Right lobe of liver (tissue), 6 donors: ENCODE measurements around the gene CCDC92. TPM values are rescaled to one million over a fixed set of nuclear protein-coding genes. Genes with fewer than 3 reads are reported as not detected.
A peak's percentile ranks its signal among the peaks of the same experiment; 100 is the strongest.

ENCODE experiments used
- ATAC-seq, 4 donors: fragments of 200-7000 bp; cut with Tn5 transposase; one replicate each; pipeline ENCODE4 v1.9.1; 2020; ENCODE audit warnings: mild to moderate bottlenecking in 4 of 4, moderate library complexity in 4 of 4
- DNase-seq, 3 donors: peaks; one replicate each; pipeline ENCODE4 v3.0.0-alpha.2; 2020
- H3K27ac ChIP-seq, 3 donors: fragments of 200-600 bp; one replicate each; pipeline ENCODE4 v1.8.0; 2022
- H3K27me3 ChIP-seq, 2 donors: fragments of 200-600 bp; one replicate each; pipeline ENCODE4 v1.8.0; 2022
- H3K36me3 ChIP-seq, 4 donors: fragments of 200-600 bp; sonication (generic) in 1 of 4; one replicate each; pipeline versions ENCODE4 v1.5.1 to v1.8.0; 2017 to 2022; ENCODE audit warnings: control low read depth in 1 of 4
- H3K4me1 ChIP-seq, 4 donors: fragments of 200-600 bp; sonication (generic) in 1 of 4; one replicate each; pipeline versions ENCODE4 v1.5.1 to v1.8.0; 2017 to 2022; ENCODE audit warnings: control low read depth in 1 of 4
- H3K4me3 ChIP-seq, 3 donors: fragments of 200-600 bp; one replicate each; pipeline ENCODE4 v1.8.0; 2022
- H3K9me3 ChIP-seq, 4 donors: fragments of 200-600 bp; sonication (generic) in 1 of 4; one replicate each; pipeline versions ENCODE4 v1.5.1 to v1.8.0; 2017 to 2022; ENCODE audit warnings: control low read depth in 1 of 4
- CTCF ChIP-seq, 4 donors: fragments of 200-600 bp in 3 of 4; fragments of 450-650 bp in 1 of 4; IDR thresholded peaks; one replicate each; pipeline versions ENCODE4 v1.5.1 to v1.8.0; 2016 to 2022; ENCODE audit warnings: antibody characterized with exemption in 4 of 4, mild to moderate bottlenecking in 2 of 4
- POLR2A ChIP-seq: fragments of 450-650 bp; IDR thresholded peaks from one replicate; pipeline ENCODE4 v1.6.1; 2017; ENCODE audit warnings: antibody characterized with exemption, mild to moderate bottlenecking
- WGBS: methylation state at CpG from one replicate; pipeline ENCODE4 v1.1.6; 2018; ENCODE audit warnings: low coverage, low lambda C conversion rate; ENCODE audit not compliant: insufficient coverage; ENCODE audit errors: missing lambda C conversion rate; 5-methylcytosine and 5-hydroxymethylcytosine counted together
- intact Hi-C, 2 donors: fragments of 100-400 bp; cut with DNase I; formaldehyde crosslinking; loops; one replicate each; pipeline versions ENCODE4 v1.11.2 to v1.14.1; 2022
- total RNA-seq, 6 experiments: library from RNA; depleted of rRNA in 2 of 6; stranded (reverse); fragments of >200 nt in 2 of 6; fragmentation: NEBNext Ultra II Directional in 3 of 6; extraction: Animal tissue kit (Norgen Biotek cat#: 25700) in 3 of 6; gene quantifications; one replicate each; pipeline versions ENCODE4 v1.1.0 to v1.2.4, GENCODE V29; 2016 to 2023
- donor health status: DM: no; HTN: yes; CAD: no.
- donor health status: DM: no; HTN: no; CAD: no.
- donor health status: DM: no; HTN: no; CAD: no.
- donor health status: DM: no; HTN: yes; CAD: no.
- donor health status: DM: no; HTN: yes; CAD: no.

The CCDC92 gene
- total RNA-seq, 6 experiments from 2014 or later: 12.5 to 17.5 (median 16.1) TPM

- ATAC-seq (peak in 1 of 4 donors; percentile 20), DNase-seq (no peak)
- no peak overlapping the region for H3K27ac ChIP-seq
- H3K4me1 ChIP-seq: no peaks in the 10 kb centered on the region
- no peaks in the 10 kb centered on the region for H3K36me3 ChIP-seq
- H3K4me3 ChIP-seq: no peak overlapping the region
- intact Hi-C loops: no loop called here
- TF ChIP-seq CTCF (IDR thresholded peaks at IDR 0.05) (no peak), POLR2A (no peak)
- 63% methylated on average over 8 of the region's 15 CpGs for WGBS
- H3K27me3 ChIP-seq: no peaks in the 10 kb centered on the region
- H3K9me3 ChIP-seq: no peaks in the 10 kb centered on the region
Observed at GRCh38 chr12:123891516-123892179, 81.0 kb downstream of the CCDC92 start.

- Histone ChIP-seq H3K27ac (no peak overlapping the region), H3K4me1 (no peaks in the 10 kb centered on the region), H3K36me3 (no peaks in the 10 kb centered on the region), H3K4me3 (no peak overlapping the region), H3K27me3 (no peaks in the 10 kb centered on the region), H3K9me3 (no peaks in the 10 kb centered on the region)
- ATAC-seq: no peak
- no peak for DNase-seq
- WGBS: 67% methylated on average over 2 of the region's 7 CpGs
- intact Hi-C loops: no loop called here
- TF ChIP-seq POLR2A: no peak
- no peak for TF ChIP-seq CTCF (IDR thresholded peaks at IDR 0.05)
Observed at GRCh38 chr12:123891011-123891410, 81.6 kb downstream of the CCDC92 start.

GRCh38 chr12:123890536-123890902 lies 82.1 kb downstream of the CCDC92 start:
- Histone ChIP-seq H3K27ac (no peak overlapping the region), H3K36me3 (no peaks in the 10 kb centered on the region), H3K4me1 (no peaks in the 10 kb centered on the region), H3K27me3 (no peaks in the 10 kb centered on the region), H3K9me3 (no peaks in the 10 kb centered on the region), H3K4me3 (no peak overlapping the region)
- no peak for TF ChIP-seq POLR2A
- TF ChIP-seq CTCF (IDR thresholded peaks at IDR 0.05): no peak
- ATAC-seq (peak; percentile 47 to 74 (median 52)), DNase-seq (no peak)
- intact Hi-C loops: no loop called here
- WGBS: 29% methylated on average over 7 of the region's 10 CpGs

GRCh38 chr12:123889848-123890535 lies 82.6 kb downstream of the CCDC92 start:
- Histone ChIP-seq H3K9me3 (no peaks in the 10 kb centered on the region), H3K4me1 (no peaks in the 10 kb centered on the region), H3K4me3 (no peak overlapping the region), H3K36me3 (no peaks in the 10 kb centered on the region), H3K27me3 (no peaks in the 10 kb centered on the region), H3K27ac (no peak overlapping the region)
- no peak for TF ChIP-seq CTCF (IDR thresholded peaks at IDR 0.05)
- no peak for TF ChIP-seq POLR2A
- DNase-seq (no peak), ATAC-seq (no peak)
- intact Hi-C loops: no loop called here
- WGBS: 73% methylated on average over 12 of the region's 12 CpGs
